HEK293 (cell line): ENCODE data around the gene SLC6A16.

Experiments used
- REST ChIP-seq: fragments of 450-650 bp; formaldehyde crosslinking; IDR thresholded peaks from 2 replicates; pipeline ENCODE4 v1.5.1; 2016; ENCODE audit warnings: missing biosample characterization, missing genetic modification characterization
- YY1 ChIP-seq: fragments of 450-650 bp; formaldehyde crosslinking; IDR thresholded peaks from 2 replicates; pipeline ENCODE4 v1.5.1; 2018; ENCODE audit warnings: missing biosample characterization, missing genetic modification characterization
- ZBTB1 ChIP-seq: fragments of 450-650 bp; formaldehyde crosslinking; IDR thresholded peaks from 2 replicates; pipeline ENCODE4 v1.5.1; 2016; ENCODE audit warnings: missing biosample characterization, missing genetic modification characterization
- ZFP3 ChIP-seq: fragments of 450-650 bp; formaldehyde crosslinking; IDR thresholded peaks from 2 replicates; pipeline ENCODE4 v1.5.1; 2016; ENCODE audit warnings: low read depth, missing biosample characterization, missing genetic modification characterization
- ZNF140 ChIP-seq: fragments of 450-650 bp; formaldehyde crosslinking; IDR thresholded peaks from 2 replicates; pipeline ENCODE4 v1.5.1; 2016; ENCODE audit warnings: missing biosample characterization, missing genetic modification characterization
- ZNF202 ChIP-seq: fragments of 450-650 bp; formaldehyde crosslinking; IDR thresholded peaks from 2 replicates; pipeline ENCODE4 v1.5.1; 2016; ENCODE audit warnings: missing biosample characterization, missing genetic modification characterization, borderline replicate concordance
- ZNF223 ChIP-seq: fragments of 450-650 bp; formaldehyde crosslinking; IDR thresholded peaks from 2 replicates; pipeline ENCODE4 v1.5.1; 2016; ENCODE audit warnings: missing biosample characterization, missing genetic modification characterization
- ZNF274 ChIP-seq, 2 experiments: fragments of 200-500 bp in 1 of 2; fragments of 450-650 bp in 1 of 2; sonication (Bioruptor generic) in 1 of 2; formaldehyde crosslinking in 1 of 2; IDR thresholded peaks; 2 replicates each; pipeline versions ENCODE4 v1.5.1 to v1.6.1; 2014 to 2016; ENCODE audit warnings: borderline replicate concordance in 1 of 2, inconsistent platforms in 1 of 2, low read length in 1 of 2, missing biosample characterization in 1 of 2, missing genetic modification characterization in 1 of 2
- ZNF324 ChIP-seq: fragments of 450-650 bp; formaldehyde crosslinking; IDR thresholded peaks from 2 replicates; pipeline ENCODE4 v1.5.1; 2016; ENCODE audit warnings: missing biosample characterization, missing genetic modification characterization
- ZNF571 ChIP-seq: fragments of 450-650 bp; formaldehyde crosslinking; IDR thresholded peaks from 2 replicates; pipeline ENCODE4 v1.5.0; 2017; ENCODE audit warnings: missing biosample characterization, missing genetic modification characterization
- ZNF792 ChIP-seq: fragments of 450-650 bp; formaldehyde crosslinking; IDR thresholded peaks from 2 replicates; pipeline ENCODE4 v1.5.1; 2016; ENCODE audit warnings: missing biosample characterization, missing genetic modification characterization
- TF ChIP-seq, protein P1 (sequence below): fragments of 450-650 bp; formaldehyde crosslinking; IDR thresholded peaks from 2 replicates; pipeline ENCODE4 v1.5.1; 2016; ENCODE audit warnings: missing biosample characterization, missing genetic modification characterization

GRCh38 chr19:49339301-49340068, 14.5 kb upstream of the SLC6A16 start:
- TF ChIP-seq, protein P1, sequence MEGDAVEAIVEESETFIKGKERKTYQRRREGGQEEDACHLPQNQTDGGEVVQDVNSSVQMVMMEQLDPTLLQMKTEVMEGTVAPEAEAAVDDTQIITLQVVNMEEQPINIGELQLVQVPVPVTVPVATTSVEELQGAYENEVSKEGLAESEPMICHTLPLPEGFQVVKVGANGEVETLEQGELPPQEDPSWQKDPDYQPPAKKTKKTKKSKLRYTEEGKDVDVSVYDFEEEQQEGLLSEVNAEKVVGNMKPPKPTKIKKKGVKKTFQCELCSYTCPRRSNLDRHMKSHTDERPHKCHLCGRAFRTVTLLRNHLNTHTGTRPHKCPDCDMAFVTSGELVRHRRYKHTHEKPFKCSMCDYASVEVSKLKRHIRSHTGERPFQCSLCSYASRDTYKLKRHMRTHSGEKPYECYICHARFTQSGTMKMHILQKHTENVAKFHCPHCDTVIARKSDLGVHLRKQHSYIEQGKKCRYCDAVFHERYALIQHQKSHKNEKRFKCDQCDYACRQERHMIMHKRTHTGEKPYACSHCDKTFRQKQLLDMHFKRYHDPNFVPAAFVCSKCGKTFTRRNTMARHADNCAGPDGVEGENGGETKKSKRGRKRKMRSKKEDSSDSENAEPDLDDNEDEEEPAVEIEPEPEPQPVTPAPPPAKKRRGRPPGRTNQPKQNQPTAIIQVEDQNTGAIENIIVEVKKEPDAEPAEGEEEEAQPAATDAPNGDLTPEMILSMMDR, result no peak
- TF ChIP-seq ZNF274 (IDR thresholded peaks at IDR 0.05; ENCODE audit: low read length) (no peak), ZNF274 (tag by site-specific recombination; IDR thresholded peaks at IDR 0.05; ENCODE audit: borderline replicate concordance) (no peak), ZFP3 (no peak), YY1 (tag by site-specific recombination) (no peak), REST (tag by site-specific recombination) (no peak), ZNF792 (tag by site-specific recombination) (no peak), ZNF571 (tag by site-specific recombination) (no peak), ZNF140 (tag by site-specific recombination) (no peak), ZNF324 (tag by site-specific recombination) (no peak), ZNF223 (no peak), ZNF202 (no peak), ZBTB1 (tag by site-specific recombination) (no peak)
